NK-92 treated with Interleukin-12 subunit alpha and Interleukin-12 subunit beta, amount 100 ng/mL, for 24 hours (cell line): Measurements from ENCODE around the gene LYL1.

Source experiments
- DNase-seq: peaks from one replicate; lab custom pipeline; 2025; lab: John Stamatoyannopoulos, UW

Gene LYL1

GRCh38 chr19:13055213-13056051 is 47.2 kb downstream of the LYL1 start:
- no peak for DNase-seq

- DNase-seq: no peak
These were observed 47.9 kb downstream of the LYL1 start for GRCh38 chr19:13054626-13055212.

- no peak for DNase-seq
These were observed 48.7 kb downstream of the LYL1 start for GRCh38 chr19:13053761-13054625.

GRCh38 chr19:13053238-13053637 is 49.4 kb downstream of the LYL1 start:
- no peak for DNase-seq

- no peak for DNase-seq
These were observed 50.0 kb downstream of the LYL1 start for GRCh38 chr19:13052447-13053175.

- DNase-seq: no peak
These were observed 51.0 kb downstream of the LYL1 start for GRCh38 chr19:13051557-13052165.

- no peak for DNase-seq
These were observed 52.4 kb downstream of the LYL1 start for GRCh38 chr19:13050274-13050673.
